ENCODE data around the gene FBXO30. TPM values are rescaled to one million over a fixed set of nuclear protein-coding genes. Genes with fewer than 3 reads are reported as not detected.
A peak's percentile ranks its signal among the peaks of the same experiment; 100 is the strongest.

FBXO30 gene
- total RNA-seq, 1 donor from 2014 or later: 34.6 TPM

DNA sequence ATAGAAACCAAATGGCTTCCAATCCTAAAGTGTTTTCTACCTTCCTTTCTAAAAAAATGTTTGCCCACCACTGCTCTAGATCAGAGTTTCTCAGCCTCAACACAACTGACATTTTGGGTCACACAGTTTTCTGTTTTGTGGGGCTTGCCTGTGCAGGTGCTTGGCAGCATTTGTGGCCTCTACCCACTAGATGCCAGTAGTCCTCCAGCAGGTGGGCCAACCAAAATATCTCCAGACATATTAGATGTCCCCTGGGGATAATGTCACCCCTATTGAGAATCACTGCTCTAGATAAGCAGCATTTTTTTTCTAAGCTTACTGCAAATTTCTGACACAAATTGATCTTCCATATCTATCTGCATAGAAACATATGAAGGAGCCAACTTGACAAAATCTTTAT is 53.0 kb downstream of the FBXO30 start:
- H3K4me3 ChIP-seq: no peak overlapping the region

DNA sequence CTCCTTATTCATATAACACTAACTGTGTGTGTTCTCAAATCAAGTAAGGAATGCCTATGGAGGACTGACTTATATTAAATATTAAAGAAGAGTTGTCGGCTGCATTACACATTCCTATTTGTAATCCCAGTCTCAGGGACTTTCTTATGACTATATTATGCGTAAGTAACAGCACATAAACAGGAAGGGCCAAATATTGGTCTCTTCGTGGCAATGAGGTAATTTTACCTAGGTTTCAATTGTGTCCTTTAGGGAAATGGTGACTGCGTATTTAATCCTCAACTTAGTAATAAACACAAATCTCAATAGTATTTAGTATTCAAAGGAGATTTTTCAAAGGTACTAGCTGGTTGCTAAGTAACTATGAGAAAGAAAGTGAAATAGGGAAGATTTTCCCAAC is 56.5 kb downstream of the FBXO30 start:
- Histone ChIP-seq H3K79me2 (ENCODE audit: low read depth) (no peaks in the 10 kb centered on the region), H2AFZ (replicated peaks) (no peak overlapping the region), H3K4me3 (no peak overlapping the region), H3K36me3 (no peaks in the 10 kb centered on the region), H3K4me2 (no peak overlapping the region), H3K9ac (no peak overlapping the region), H4K20me1 (ENCODE audit: low read depth) (no peaks in the 10 kb centered on the region), H3K27me3 (no peaks in the 10 kb centered on the region), H3K27ac (no peak overlapping the region), H3K9me3 (ENCODE audit: low read depth) (no peaks in the 10 kb centered on the region), H3F3A (ENCODE audit: low read depth) (no peaks in the 10 kb centered on the region), H3K4me1 (no peaks in the 10 kb centered on the region)
- H3K4me3 Mint-ChIP-seq: no peak overlapping the region
- DNase-seq (ENCODE audit: low spot score): no peak
- H3K9me3 Mint-ChIP-seq: no peaks in the 10 kb centered on the region
- no peaks in the 10 kb centered on the region for H3K36me3 Mint-ChIP-seq
- H3K4me1 Mint-ChIP-seq: peaks cover 11% of the 10 kb centered on the region
- H3K27me3 Mint-ChIP-seq (ENCODE audit: insufficient read depth, low read depth): no peaks in the 10 kb centered on the region
- TF ChIP-seq EZH2 (IDR thresholded peaks at IDR 0.05): no peak
- TF ChIP-seq, protein P1, sequence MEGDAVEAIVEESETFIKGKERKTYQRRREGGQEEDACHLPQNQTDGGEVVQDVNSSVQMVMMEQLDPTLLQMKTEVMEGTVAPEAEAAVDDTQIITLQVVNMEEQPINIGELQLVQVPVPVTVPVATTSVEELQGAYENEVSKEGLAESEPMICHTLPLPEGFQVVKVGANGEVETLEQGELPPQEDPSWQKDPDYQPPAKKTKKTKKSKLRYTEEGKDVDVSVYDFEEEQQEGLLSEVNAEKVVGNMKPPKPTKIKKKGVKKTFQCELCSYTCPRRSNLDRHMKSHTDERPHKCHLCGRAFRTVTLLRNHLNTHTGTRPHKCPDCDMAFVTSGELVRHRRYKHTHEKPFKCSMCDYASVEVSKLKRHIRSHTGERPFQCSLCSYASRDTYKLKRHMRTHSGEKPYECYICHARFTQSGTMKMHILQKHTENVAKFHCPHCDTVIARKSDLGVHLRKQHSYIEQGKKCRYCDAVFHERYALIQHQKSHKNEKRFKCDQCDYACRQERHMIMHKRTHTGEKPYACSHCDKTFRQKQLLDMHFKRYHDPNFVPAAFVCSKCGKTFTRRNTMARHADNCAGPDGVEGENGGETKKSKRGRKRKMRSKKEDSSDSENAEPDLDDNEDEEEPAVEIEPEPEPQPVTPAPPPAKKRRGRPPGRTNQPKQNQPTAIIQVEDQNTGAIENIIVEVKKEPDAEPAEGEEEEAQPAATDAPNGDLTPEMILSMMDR (IDR thresholded peaks at IDR 0.05): no peak
- TF ChIP-seq EZH2phosphoT487 (IDR thresholded peaks at IDR 0.05): no peak
- peak overlapping the region; percentile 76 for H3K27ac Mint-ChIP-seq

More for the DNA sequence above, 53.0 kb downstream of the FBXO30 start:
- no peak overlapping the region for H3K27ac ChIP-seq
- H3K36me3 ChIP-seq: no peaks in the 10 kb centered on the region
- no peak overlapping the region for H2AFZ ChIP-seq (replicated peaks)
- no peaks in the 10 kb centered on the region for H3K79me2 ChIP-seq (ENCODE audit: low read depth)
- H3K27ac Mint-ChIP-seq: no peak overlapping the region
- no peaks in the 10 kb centered on the region for H3K27me3 Mint-ChIP-seq (ENCODE audit: insufficient read depth, low read depth)
- no peaks in the 10 kb centered on the region for H3K9me3 ChIP-seq (ENCODE audit: low read depth)
- no peaks in the 10 kb centered on the region for H3K4me1 ChIP-seq
- no peaks in the 10 kb centered on the region for H3F3A ChIP-seq (ENCODE audit: low read depth)
- no peaks in the 10 kb centered on the region for H3K9me3 Mint-ChIP-seq
- no peak overlapping the region for H3K4me3 Mint-ChIP-seq
- H4K20me1 ChIP-seq (ENCODE audit: low read depth): no peaks in the 10 kb centered on the region
- H3K27me3 ChIP-seq: no peaks in the 10 kb centered on the region
- H3K9ac ChIP-seq: no peak overlapping the region
- H3K4me2 ChIP-seq: no peak overlapping the region
- no peak for DNase-seq (ENCODE audit: low spot score)
- H3K36me3 Mint-ChIP-seq: peaks cover 2% of the 10 kb centered on the region
- TF ChIP-seq EZH2phosphoT487 (IDR thresholded peaks at IDR 0.05) (no peak), EZH2 (IDR thresholded peaks at IDR 0.05) (no peak)
- TF ChIP-seq, protein P1 (IDR thresholded peaks at IDR 0.05): no peak
- peaks cover 9% of the 10 kb centered on the region for H3K4me1 Mint-ChIP-seq

DNA sequence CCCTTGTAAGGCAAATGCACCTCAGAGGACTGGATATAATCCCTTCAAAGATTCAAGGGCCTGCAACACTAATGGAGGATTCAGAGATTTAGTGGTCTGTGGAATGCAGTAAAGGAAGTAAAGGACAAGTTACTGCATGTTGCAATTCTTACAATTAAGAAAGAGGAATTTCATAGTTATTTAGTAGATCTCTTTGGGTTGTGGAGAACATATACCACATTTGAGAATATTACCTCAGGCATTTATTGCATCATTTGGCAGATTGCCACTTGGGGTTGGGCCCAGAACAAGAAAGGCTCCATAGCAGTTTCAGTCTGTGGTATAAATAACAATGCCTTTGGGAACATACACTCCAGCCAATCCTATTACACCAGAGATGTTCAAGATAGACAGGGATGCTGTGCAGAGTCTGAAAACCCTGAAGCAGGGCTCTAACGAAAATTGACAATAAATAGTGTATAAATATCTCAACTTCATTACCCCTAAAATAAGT is 58.4 kb downstream of the FBXO30 start:
- Histone ChIP-seq H3F3A (ENCODE audit: low read depth) (no peaks in the 10 kb centered on the region), H3K4me2 (no peak overlapping the region), H3K9me3 (ENCODE audit: low read depth) (no peaks in the 10 kb centered on the region), H3K9ac (no peak overlapping the region), H3K4me3 (no peak overlapping the region), H3K79me2 (ENCODE audit: low read depth) (no peaks in the 10 kb centered on the region), H4K20me1 (ENCODE audit: low read depth) (no peaks in the 10 kb centered on the region), H2AFZ (replicated peaks) (no peak overlapping the region), H3K4me1 (no peaks in the 10 kb centered on the region), H3K27ac (no peak overlapping the region), H3K27me3 (no peaks in the 10 kb centered on the region), H3K36me3 (no peaks in the 10 kb centered on the region)
- Mint-ChIP-seq H3K9me3 (no peaks in the 10 kb centered on the region), H3K27me3 (ENCODE audit: insufficient read depth, low read depth) (no peaks in the 10 kb centered on the region), H3K4me1 (peaks cover 11% of the 10 kb centered on the region), H3K27ac (no peak overlapping the region), H3K4me3 (no peak overlapping the region), H3K36me3 (no peaks in the 10 kb centered on the region)
- no peak for DNase-seq (ENCODE audit: low spot score)
- TF ChIP-seq, protein P1 (IDR thresholded peaks at IDR 0.05): no peak
- TF ChIP-seq EZH2 (IDR thresholded peaks at IDR 0.05): no peak
- no peak for TF ChIP-seq EZH2phosphoT487 (IDR thresholded peaks at IDR 0.05)
